ENCODE results near the gene KLF2.
"Not testable (repeated sequence)": the region's sequence is repeated elsewhere in the genome, so short reads cannot be mapped to it uniquely, and the experiment has no call there.

KLF2 gene

DNA sequence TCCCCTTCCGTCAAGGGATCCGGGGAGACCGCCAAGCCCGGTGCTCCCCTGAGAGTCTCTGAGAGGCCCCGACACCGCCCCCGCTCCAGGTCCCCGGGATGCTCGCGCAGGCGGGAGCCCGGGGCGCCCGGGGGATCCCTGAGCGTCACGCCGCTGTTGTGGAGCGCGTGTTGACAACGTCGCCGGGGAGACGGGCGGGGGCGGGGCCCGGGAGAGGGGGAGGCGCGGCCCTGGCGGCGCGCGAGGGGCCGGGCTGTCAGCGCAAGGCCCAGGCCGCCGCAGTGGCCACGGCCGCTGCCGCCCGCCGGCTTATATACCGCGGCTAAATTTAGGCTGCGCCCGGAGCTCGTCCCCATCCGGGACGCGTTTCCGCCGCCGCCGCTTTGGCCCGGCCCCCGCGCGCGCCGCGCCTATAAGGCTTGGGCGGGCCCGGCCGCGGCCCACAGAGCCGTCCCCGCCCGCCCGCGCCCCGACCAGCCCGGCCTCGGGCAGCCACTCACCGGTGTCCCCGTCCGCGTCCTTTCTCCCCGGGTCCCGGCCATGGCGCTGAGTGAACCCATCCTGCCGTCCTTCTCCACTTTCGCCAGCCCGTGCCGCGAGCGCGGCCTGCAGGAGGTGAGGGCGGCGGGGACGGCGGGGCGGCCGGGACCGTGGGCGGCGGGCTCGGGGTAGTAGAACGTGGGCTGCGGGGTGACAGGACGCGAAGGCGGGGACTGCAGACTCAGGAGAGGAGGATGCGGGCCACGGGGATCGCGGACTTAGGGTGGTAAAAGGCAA lies at the start of gene KLF2:
KLF2 (plus strand) TSS at position 443 of the 777 bp plus-strand sequence; CDS start at position 541, 98 bp downstream.
- in situ Hi-C loops (cut with HindIII; ENCODE audit: low pct_ligation_motif_present, low sequenced_read_pairs) = no loop called here

DNA sequence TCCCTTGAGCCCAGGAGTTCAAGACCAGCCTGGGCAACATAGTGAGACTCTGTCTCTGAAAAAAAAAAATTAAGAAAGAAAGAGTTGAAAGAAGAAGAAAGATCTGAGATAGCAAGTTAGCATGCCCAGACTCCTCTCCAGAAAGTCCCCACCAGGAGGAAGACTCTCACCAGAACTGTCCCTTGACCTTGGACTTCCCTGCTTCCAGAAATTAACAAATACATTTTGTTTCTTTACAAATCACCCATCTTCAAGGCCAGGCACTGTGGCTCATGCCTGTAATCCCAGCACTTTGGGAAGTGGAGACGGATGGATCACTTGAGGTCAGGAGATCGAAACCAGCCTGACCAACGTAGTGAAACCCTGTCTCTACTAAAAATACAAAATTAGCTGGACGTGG lies 44.3 kb upstream of the KLF2 start:
- Histone ChIP-seq H3K27me3 (replicated peaks) (no peaks in the 10 kb centered on the region), H3K4me3 (ENCODE audit: low read depth, low read length) (no peak overlapping the region), H3K36me3 (replicated peaks) (no peaks in the 10 kb centered on the region), H3K27ac (no peak overlapping the region)
- in situ Hi-C loops (cut with HindIII; ENCODE audit: low pct_ligation_motif_present, low sequenced_read_pairs) = no loop called here
- TF ChIP-seq, protein P1, sequence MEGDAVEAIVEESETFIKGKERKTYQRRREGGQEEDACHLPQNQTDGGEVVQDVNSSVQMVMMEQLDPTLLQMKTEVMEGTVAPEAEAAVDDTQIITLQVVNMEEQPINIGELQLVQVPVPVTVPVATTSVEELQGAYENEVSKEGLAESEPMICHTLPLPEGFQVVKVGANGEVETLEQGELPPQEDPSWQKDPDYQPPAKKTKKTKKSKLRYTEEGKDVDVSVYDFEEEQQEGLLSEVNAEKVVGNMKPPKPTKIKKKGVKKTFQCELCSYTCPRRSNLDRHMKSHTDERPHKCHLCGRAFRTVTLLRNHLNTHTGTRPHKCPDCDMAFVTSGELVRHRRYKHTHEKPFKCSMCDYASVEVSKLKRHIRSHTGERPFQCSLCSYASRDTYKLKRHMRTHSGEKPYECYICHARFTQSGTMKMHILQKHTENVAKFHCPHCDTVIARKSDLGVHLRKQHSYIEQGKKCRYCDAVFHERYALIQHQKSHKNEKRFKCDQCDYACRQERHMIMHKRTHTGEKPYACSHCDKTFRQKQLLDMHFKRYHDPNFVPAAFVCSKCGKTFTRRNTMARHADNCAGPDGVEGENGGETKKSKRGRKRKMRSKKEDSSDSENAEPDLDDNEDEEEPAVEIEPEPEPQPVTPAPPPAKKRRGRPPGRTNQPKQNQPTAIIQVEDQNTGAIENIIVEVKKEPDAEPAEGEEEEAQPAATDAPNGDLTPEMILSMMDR (IDR thresholded peaks at IDR 0.05; ENCODE audit: low read depth, low read length, missing control alignments) = no peak
- no peak for DNase-seq

More for the DNA sequence above, at the start of gene KLF2:
- TF ChIP-seq, protein P1 (IDR thresholded peaks at IDR 0.05; ENCODE audit: low read depth, low read length, missing control alignments) = no peak
- Histone ChIP-seq H3K4me3 (ENCODE audit: low read depth, low read length) (peak within 1 kb of the TSS; percentile 83), H3K27ac (peak within 1 kb of the TSS; percentile 95), H3K27me3 (replicated peaks) (no peaks in the 10 kb centered on the region), H3K36me3 (replicated peaks) (peaks cover 41% of the 10 kb centered on the region)
- DNase-seq = peak; percentile 90

DNA sequence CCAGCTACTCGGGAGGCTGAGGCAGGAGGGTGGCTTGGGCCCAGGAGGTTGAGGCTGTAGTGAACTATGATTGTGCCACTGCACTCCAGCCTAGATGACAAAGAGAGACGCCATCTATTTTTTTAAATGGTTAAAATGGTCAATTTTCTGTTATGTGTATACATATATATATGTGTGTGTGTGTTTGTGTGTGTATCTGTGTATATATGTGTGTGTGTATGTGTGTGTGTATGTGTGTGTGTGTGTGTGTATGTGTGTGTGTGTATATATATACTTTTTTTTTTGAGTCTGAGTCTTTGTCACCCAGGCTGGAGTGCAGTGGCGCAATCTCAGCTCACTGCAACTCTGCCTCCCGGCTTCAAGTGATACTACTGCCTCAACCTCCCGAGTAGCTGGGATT lies 42.9 kb upstream of the KLF2 start:
- no peaks in the 10 kb centered on the region for H3K27me3 ChIP-seq (replicated peaks)
- in situ Hi-C loops (cut with HindIII; ENCODE audit: low pct_ligation_motif_present, low sequenced_read_pairs) = no loop called here
- no peaks in the 10 kb centered on the region for H3K36me3 ChIP-seq (replicated peaks)
- H3K27ac ChIP-seq = no peak overlapping the region
- no peak overlapping the region for H3K4me3 ChIP-seq (ENCODE audit: low read depth, low read length)
- no peak for DNase-seq
- TF ChIP-seq, protein P1 (IDR thresholded peaks at IDR 0.05; ENCODE audit: low read depth, low read length, missing control alignments) = no peak

DNA sequence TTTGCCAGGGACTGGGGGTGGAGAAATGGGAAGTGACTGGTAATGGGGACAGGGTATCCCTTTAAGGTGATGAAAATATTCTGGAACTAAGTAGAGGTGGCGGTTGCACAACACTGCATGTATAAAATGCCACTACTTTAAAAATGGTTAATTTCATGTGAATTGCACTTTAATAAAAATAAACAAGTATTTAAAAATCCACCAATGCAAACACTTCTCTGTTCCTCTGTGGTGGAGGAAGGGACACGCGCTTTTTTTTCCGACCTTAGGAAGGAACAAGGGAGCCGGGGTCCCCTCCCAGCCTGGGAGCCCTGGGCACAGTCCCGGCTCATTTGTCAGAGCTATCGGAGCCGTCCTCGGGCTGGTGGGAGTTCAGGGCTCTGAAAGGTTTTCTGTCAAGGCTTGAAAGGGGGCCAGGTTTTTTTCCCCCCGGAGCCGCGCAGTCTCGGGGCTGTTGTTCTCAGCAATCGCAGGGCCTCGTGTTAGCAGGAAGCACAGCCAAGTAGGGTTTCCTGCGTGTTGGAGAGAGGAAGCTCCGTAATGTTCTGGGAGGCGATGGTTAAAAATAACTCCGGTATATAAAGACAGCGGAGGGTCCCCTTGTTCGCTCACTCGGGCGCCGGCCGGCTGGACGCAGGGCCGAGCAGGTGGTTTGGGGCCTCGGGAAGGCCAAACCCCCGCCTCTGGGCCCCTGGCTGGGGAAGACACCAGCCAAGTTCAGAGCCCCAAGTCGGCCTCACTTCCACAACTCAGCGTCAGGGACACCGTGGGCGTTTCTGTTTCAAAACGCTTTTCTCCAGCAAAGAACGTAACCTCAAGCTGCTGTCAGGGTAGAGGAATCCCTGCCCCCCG lies 41.2 kb upstream of the KLF2 start:
- peak; percentile 70 for DNase-seq
- Histone ChIP-seq H3K27ac (peak overlapping the region; percentile 69), H3K4me3 (ENCODE audit: low read depth, low read length) (peak overlapping the region; percentile 35)

DNA sequence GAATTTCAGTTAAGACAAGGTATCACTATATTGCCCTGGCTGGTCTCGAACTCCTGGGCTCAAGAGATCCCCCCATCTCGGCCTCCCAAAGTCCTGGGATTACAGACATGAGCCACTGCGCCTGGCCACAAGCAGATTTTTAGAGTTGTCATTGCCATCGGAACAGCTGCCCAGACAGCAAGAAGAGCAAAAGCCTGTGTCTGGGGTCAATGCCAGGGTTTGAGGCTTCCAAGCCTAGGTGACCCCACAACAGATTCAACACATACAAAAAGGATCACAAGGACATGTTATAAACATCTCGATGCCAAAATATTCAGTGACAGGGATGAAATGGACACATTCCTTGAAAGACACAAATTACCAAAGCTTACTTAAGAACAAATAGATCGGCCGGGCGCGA lies 40.1 kb upstream of the KLF2 start:
- no peak for DNase-seq
- Histone ChIP-seq H3K36me3 (replicated peaks) (no peaks in the 10 kb centered on the region), H3K27me3 (replicated peaks) (peaks cover 2% of the 10 kb centered on the region), H3K27ac (no peak overlapping the region), H3K4me3 (ENCODE audit: low read depth, low read length) (no peak overlapping the region)
- TF ChIP-seq, protein P1 (IDR thresholded peaks at IDR 0.05; ENCODE audit: low read depth, low read length, missing control alignments) = no peak
- in situ Hi-C loops (cut with HindIII; ENCODE audit: low pct_ligation_motif_present, low sequenced_read_pairs) = no loop called here

More for the DNA sequence above, 41.2 kb upstream of the KLF2 start:
- in situ Hi-C loops (cut with HindIII; ENCODE audit: low pct_ligation_motif_present, low sequenced_read_pairs) = no loop called here
- no peaks in the 10 kb centered on the region for H3K36me3 ChIP-seq (replicated peaks)
- TF ChIP-seq, protein P1 (IDR thresholded peaks at IDR 0.05; ENCODE audit: low read depth, low read length, missing control alignments) = no peak
- H3K27me3 ChIP-seq (replicated peaks) = peaks cover 2% of the 10 kb centered on the region

DNA sequence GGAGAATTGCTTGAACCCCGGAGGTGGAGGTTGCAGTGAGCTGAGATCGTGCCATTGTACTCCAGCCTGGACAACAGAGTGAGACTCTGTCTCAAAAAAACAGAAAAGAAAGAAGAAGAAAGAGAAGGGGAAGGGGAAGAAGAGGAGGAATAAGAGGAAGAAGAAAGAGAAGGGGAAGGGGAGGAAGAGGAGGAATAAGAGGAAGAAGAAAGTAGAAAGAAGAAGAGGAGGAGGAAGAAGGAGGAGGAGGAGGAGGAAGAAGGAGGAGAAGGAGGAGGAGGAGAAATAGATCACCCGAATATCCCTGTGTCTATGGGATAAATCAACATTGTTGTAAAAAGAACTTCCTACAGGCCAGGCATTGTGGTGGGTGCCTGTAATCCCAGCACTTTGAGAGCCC lies 39.5 kb upstream of the KLF2 start:
- H3K36me3 ChIP-seq (replicated peaks); in situ Hi-C loops (cut with HindIII; ENCODE audit: low pct_ligation_motif_present, low sequenced_read_pairs); H3K27me3 ChIP-seq (replicated peaks); H3K27ac ChIP-seq; H3K4me3 ChIP-seq (ENCODE audit: low read depth, low read length); DNase-seq: not testable (repeated sequence)
